PC-9 (cell line): Measurements from ENCODE around the gene TANGO6. TPM values are rescaled to one million over a fixed set of nuclear protein-coding genes. Genes with fewer than 3 reads are reported as not detected.

Experiments used
- BruUV-seq: library from RNA; stranded (reverse); fragments of 400-500 nt; replicated peaks from 2 replicates; lab custom pipeline; 2021; lab: Mats Ljungman, UMichigan
- CTCF ChIA-PET: fragments of 300-600 bp; sonication (Branson Sonifier 250); formaldehyde crosslinking; loops from one replicate; lab custom pipeline; 2022; ENCODE audit warnings: antibody characterized with exemption; lab: Charles Lee
- POLR2A ChIA-PET: fragments of 300-600 bp; sonication (Branson Sonifier 250); formaldehyde crosslinking; loops from one replicate; lab custom pipeline; 2022; ENCODE audit warnings: antibody characterized with exemption; ENCODE audit not compliant: unreplicated experiment; lab: Charles Lee
- DNase-seq, 2 experiments: peaks; one replicate each; pipeline versions ENCODE4 v3.0.0 to v3.0.0-alpha.2; 2015 to 2022; ENCODE audit warnings: mixed read lengths in 1 of 2
- H2AFZ ChIP-seq: fragments of 200-600 bp; sonication (generic); 2 replicates; pipeline ENCODE4 v1.8.1; 2017; ENCODE audit warnings: antibody characterized with exemption
- H3F3A ChIP-seq: fragments of 200-600 bp; sonication (generic); 2 replicates; pipeline ENCODE4 v1.8.1; 2017; ENCODE audit warnings: antibody characterized with exemption, mild to moderate bottlenecking, low read depth; ENCODE audit not compliant: insufficient read depth
- H3K27ac ChIP-seq: fragments of 200-600 bp; sonication (generic); 2 replicates; pipeline ENCODE4 v1.6.1; 2016; ENCODE audit warnings: mixed run types
- H3K27me3 ChIP-seq: fragments of 200-600 bp; sonication (generic); 2 replicates; pipeline ENCODE4 v1.6.1; 2016; ENCODE audit warnings: low read depth, mixed run types; ENCODE audit not compliant: insufficient read depth
- H3K36me3 ChIP-seq: fragments of 200-600 bp; sonication (generic); 2 replicates; pipeline ENCODE4 v1.6.1; 2016; ENCODE audit warnings: low read depth, mixed run types
- H3K4me1 ChIP-seq: fragments of 200-600 bp; sonication (generic); replicated peaks from 2 replicates; pipeline ENCODE4 v1.6.1; 2016; ENCODE audit warnings: mixed run types; ENCODE audit not compliant: insufficient read depth
- H3K4me2 ChIP-seq: fragments of 200-600 bp; sonication (generic); 2 replicates; pipeline ENCODE4 v1.6.1; 2017; ENCODE audit warnings: mixed run types
- H3K4me3 ChIP-seq: fragments of 200-600 bp; sonication (generic); 2 replicates; pipeline ENCODE4 v1.6.1; 2016; ENCODE audit warnings: mixed run types
- H3K79me2 ChIP-seq: fragments of 200-600 bp; sonication (generic); 2 replicates; pipeline ENCODE4 v1.6.1; 2017; ENCODE audit warnings: low read depth, mixed run types
- H3K9me2 ChIP-seq: fragments of 200-600 bp; sonication (generic); 2 replicates; pipeline ENCODE4 v1.8.1; 2017; ENCODE audit warnings: mild to moderate bottlenecking; ENCODE audit not compliant: insufficient read depth
- H3K9me3 ChIP-seq: fragments of 200-600 bp; sonication (generic); 2 replicates; pipeline ENCODE4 v1.8.1; 2016; ENCODE audit warnings: low read depth; ENCODE audit not compliant: insufficient read depth
- H4K20me1 ChIP-seq: fragments of 200-600 bp; sonication (generic); 2 replicates; pipeline ENCODE4 v1.8.1; 2017; ENCODE audit not compliant: insufficient read depth
- EZH2 ChIP-seq: fragments of 200-600 bp; sonication (generic); IDR thresholded peaks from 2 replicates; pipeline ENCODE4 v1.8.0; 2017; ENCODE audit warnings: antibody characterized with exemption, low read depth
- intact Hi-C: fragments of 100-400 bp; cut with micrococcal nuclease; formaldehyde crosslinking; loops from one replicate; pipeline ENCODE4 v1.10.0; 2022; ENCODE audit not compliant: unreplicated experiment
- total RNA-seq: library from RNA; stranded (reverse); gene quantifications from 2 replicates; pipeline ENCODE4 v1.2.3, GENCODE V29; 2021
- TF ChIP-seq, protein P1 (sequence below): fragments of 200-600 bp; sonication (generic); conservative IDR thresholded peaks from 2 replicates; pipeline ENCODE4 v1.6.1; 2017; ENCODE audit warnings: mixed run types, antibody characterized with exemption, mild to moderate bottlenecking, moderate library complexity

TANGO6 gene
- total RNA-seq, 1 experiment from 2014 or later: 5.8 TPM

DNA sequence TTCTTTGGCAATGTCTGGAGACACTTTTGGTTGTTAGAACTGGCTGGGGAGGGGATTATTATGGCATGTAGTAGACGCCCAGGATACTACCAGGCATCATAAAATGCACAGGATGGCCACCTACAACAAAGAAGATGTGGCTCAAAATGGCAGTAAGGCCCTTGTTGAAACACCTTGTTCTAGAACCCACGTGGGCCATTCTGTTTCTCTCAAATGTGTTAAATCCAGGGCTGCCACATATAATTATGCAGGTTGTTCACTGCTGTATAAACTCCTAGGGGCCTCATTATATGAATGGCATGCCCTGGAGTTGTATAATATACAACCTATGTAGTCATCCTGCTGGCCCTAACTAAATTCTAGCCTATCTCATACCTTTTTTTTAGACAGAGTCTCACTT, 138.6 kb downstream of the TANGO6 start:
- no TSS peak for BruUV-seq
- no peaks in the 10 kb centered on the region for H3K27me3 ChIP-seq
- POLR2A ChIA-PET: no interaction called here

DNA sequence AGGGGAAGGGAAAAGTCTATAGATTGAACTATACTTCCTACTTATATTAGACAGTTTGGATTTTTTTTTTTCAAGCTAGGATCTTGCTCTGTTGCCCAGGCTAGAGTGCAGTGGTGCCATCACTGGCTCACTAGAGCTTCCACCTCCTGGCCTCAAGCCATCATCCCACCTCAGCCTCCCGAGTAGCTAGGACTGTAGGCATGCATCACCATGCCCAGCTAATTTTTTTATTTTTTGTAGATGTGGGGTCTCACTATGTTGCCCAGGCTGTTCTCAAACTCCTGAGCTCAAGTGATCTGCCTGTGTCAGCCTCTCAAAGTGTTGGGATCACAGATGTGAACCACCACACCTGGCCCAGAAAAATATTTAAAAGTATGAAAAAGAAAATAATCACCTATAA, 141.1 kb downstream of the TANGO6 start:
- H3K36me3 ChIP-seq: no peaks in the 10 kb centered on the region
- TF ChIP-seq EZH2: no peak
- TF ChIP-seq, protein P1, sequence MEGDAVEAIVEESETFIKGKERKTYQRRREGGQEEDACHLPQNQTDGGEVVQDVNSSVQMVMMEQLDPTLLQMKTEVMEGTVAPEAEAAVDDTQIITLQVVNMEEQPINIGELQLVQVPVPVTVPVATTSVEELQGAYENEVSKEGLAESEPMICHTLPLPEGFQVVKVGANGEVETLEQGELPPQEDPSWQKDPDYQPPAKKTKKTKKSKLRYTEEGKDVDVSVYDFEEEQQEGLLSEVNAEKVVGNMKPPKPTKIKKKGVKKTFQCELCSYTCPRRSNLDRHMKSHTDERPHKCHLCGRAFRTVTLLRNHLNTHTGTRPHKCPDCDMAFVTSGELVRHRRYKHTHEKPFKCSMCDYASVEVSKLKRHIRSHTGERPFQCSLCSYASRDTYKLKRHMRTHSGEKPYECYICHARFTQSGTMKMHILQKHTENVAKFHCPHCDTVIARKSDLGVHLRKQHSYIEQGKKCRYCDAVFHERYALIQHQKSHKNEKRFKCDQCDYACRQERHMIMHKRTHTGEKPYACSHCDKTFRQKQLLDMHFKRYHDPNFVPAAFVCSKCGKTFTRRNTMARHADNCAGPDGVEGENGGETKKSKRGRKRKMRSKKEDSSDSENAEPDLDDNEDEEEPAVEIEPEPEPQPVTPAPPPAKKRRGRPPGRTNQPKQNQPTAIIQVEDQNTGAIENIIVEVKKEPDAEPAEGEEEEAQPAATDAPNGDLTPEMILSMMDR: no peak
- ChIA-PET CTCF (no interaction called here), POLR2A (interaction anchor here (0.6 kb wide), 1 partner anchor 1966 kb away, joined by 5 read pairs; no protein-coding TSS in a partner anchor)
- H3K4me1 ChIP-seq: 0 out of 2 replicates have a peak, but pooled peaks cover 3% of the 10 kb centered on the region
- no peak for DNase-seq
- H3K4me3 ChIP-seq: no peak overlapping the region
- H3K4me2 ChIP-seq: no peak overlapping the region
- H2AFZ ChIP-seq: no peak overlapping the region
- H3K9me3 ChIP-seq: no peaks in the 10 kb centered on the region
- no peak overlapping the region for H3K27ac ChIP-seq
- intact Hi-C loops: no loop called here
- no peaks in the 10 kb centered on the region for H3K9me2 ChIP-seq
- no peaks in the 10 kb centered on the region for H3K27me3 ChIP-seq
- no peaks in the 10 kb centered on the region for H4K20me1 ChIP-seq
- BruUV-seq: no TSS peak
- H3F3A ChIP-seq: peaks cover 8% of the 10 kb centered on the region; the same call in 1 of the 2 replicates
- no peaks in the 10 kb centered on the region for H3K79me2 ChIP-seq

More for the DNA sequence above, 138.6 kb downstream of the TANGO6 start:
- intact Hi-C loops: no loop called here
- Histone ChIP-seq H3K4me2 (no peak overlapping the region), H3K4me1 (0 out of 2 replicates have a peak, but pooled peaks cover 3% of the 10 kb centered on the region), H3K36me3 (no peaks in the 10 kb centered on the region), H4K20me1 (no peaks in the 10 kb centered on the region), H3K9me2 (no peaks in the 10 kb centered on the region), H3K4me3 (no peak overlapping the region), H3F3A (peaks cover 5% of the 10 kb centered on the region; the same call in 1 of the 2 replicates), H3K27ac (no peak overlapping the region), H2AFZ (no peak overlapping the region), H3K79me2 (no peaks in the 10 kb centered on the region), H3K9me3 (no peaks in the 10 kb centered on the region)
- DNase-seq: no peak
- TF ChIP-seq EZH2: no peak
- TF ChIP-seq, protein P1: no peak
- CTCF ChIA-PET: no interaction called here

DNA sequence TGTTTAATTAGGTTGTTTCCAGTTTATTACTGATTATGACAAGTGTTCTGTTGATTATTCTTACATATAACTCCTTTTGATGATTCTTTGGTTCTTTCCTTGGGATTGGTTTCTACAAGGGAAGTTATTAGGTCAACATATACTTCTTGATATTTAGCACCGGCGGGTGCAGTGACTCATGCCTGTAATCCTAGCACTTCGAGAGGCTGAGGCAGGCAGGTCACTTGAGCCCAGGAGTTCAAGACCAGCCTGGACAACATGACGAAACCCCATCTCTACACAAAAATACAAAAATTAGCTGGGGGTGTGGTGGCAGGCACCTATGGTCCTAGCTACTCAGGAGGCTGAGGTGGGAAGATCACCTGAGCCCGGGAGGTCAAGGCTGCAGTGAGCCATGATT, 141.9 kb downstream of the TANGO6 start:
- Histone ChIP-seq H2AFZ (no peak overlapping the region), H3K9me2 (no peaks in the 10 kb centered on the region), H4K20me1 (no peaks in the 10 kb centered on the region), H3K4me1 (0 out of 2 replicates have a peak, but pooled peaks cover 3% of the 10 kb centered on the region), H3K36me3 (no peaks in the 10 kb centered on the region), H3F3A (peaks cover 10% of the 10 kb centered on the region; the same call in 1 of the 2 replicates), H3K27me3 (no peaks in the 10 kb centered on the region), H3K9me3 (no peaks in the 10 kb centered on the region), H3K27ac (no peak overlapping the region), H3K79me2 (no peaks in the 10 kb centered on the region), H3K4me2 (no peak overlapping the region), H3K4me3 (no peak overlapping the region)
- TF ChIP-seq, protein P1: no peak
- CTCF ChIA-PET: no interaction called here
- POLR2A ChIA-PET: no interaction called here
- intact Hi-C loops: no loop called here
- no TSS peak for BruUV-seq
- no peak for DNase-seq
